A549 (cell line): ENCODE data around the gene CCR5AS.

Experiments used
- ATAC-seq, 2 experiments: fragments of 200-7000 bp in 1 of 2; fragments of >200 bp in 1 of 2; cut with Nextera tagmentation in 1 of 2; cut with Tn5 transposase in 1 of 2; 3 replicates each; pipeline versions ENCODE4 v1.8.0 to v1.9.1; 2018 to 2020; ENCODE audit warnings: mild to moderate bottlenecking in 1 of 2, moderate library complexity in 1 of 2
- CTCF ChIA-PET: fragments of 300-600 bp; sonication (Branson Sonifier 250); formaldehyde crosslinking; extraction: SDS; loops from one replicate; lab custom pipeline; 2021; ENCODE audit warnings: antibody characterized with exemption, inconsistent platforms; lab: Yijun Ruan, JAX
- POLR2A ChIA-PET: fragments of 350-600 bp; formaldehyde crosslinking; extraction: SDS; loops from one replicate; lab custom pipeline; 2021; ENCODE audit warnings: antibody characterized with exemption, inconsistent platforms; lab: Yijun Ruan, JAX
- DNase-seq, 2 experiments: peaks; one replicate each; pipeline versions ENCODE4 v3.0.0 to v3.0.0-alpha.2; 2011 to 2016; ENCODE audit warnings: low read depth in 1 of 2, low spot score in 1 of 2
- FAIRE-seq: peaks from 2 replicates; lab custom pipeline; 2011; peaks lifted over from hg19 to GRCh38; lab: Jason Lieb, UNC
- H3K27ac ChIP-seq, 2 experiments: fragments of >200 bp; sonication (Bioruptor Twin); formaldehyde crosslinking; 3 replicates each; pipeline ENCODE4 v1.5.1; 2016 to 2017
- H3K4me1 ChIP-seq: fragments of >200 bp; sonication (Bioruptor Twin); formaldehyde crosslinking; 3 replicates; pipeline ENCODE4 v1.6.1; 2016
- H3K4me2 ChIP-seq: fragments of >200 bp; sonication (Bioruptor Twin); formaldehyde crosslinking; 3 replicates; pipeline ENCODE4 v1.6.1; 2016
- H3K4me3 ChIP-seq: fragments of >200 bp; sonication (Bioruptor Twin); formaldehyde crosslinking; 3 replicates; pipeline ENCODE4 v1.5.1; 2016
- H3K9me3 ChIP-seq: fragments of >200 bp; sonication (Bioruptor Twin); formaldehyde crosslinking; 3 replicates; pipeline ENCODE4 v1.6.1; 2016
- BCL3 ChIP-seq: fragments of >200 bp; sonication (Bioruptor Twin); formaldehyde crosslinking; IDR thresholded peaks from 3 replicates; pipeline ENCODE4 v1.6.1; 2016
- BHLHE40 ChIP-seq: IDR thresholded peaks from 2 replicates; pipeline ENCODE4 v1.6.1; 2012; ENCODE audit warnings: low read depth, low read length, inconsistent platforms
- CHD4 ChIP-seq: fragments of 200-600 bp; sonication (generic); IDR thresholded peaks from 2 replicates; pipeline ENCODE4 v1.6.1; 2016; ENCODE audit warnings: antibody characterized with exemption, mild to moderate bottlenecking, borderline replicate concordance
- CTCF ChIP-seq: fragments of >200 bp; sonication (Bioruptor Twin); formaldehyde crosslinking; IDR thresholded peaks from 3 replicates; pipeline ENCODE4 v1.5.1; 2016
- EHMT2 ChIP-seq: fragments of 200-600 bp; sonication (generic); IDR thresholded peaks from 2 replicates; pipeline ENCODE4 v1.6.1; 2016; ENCODE audit warnings: antibody characterized with exemption, low read depth, mild to moderate bottlenecking, moderate library complexity
- FOXS1 ChIP-seq: fragments of 250-450 bp; sonication (Bioruptor Pico); IDR thresholded peaks from 2 replicates; pipeline ENCODE4 v1.5.0; 2020; ENCODE audit warnings: mild to moderate bottlenecking, moderate library complexity
- HES2 ChIP-seq: fragments of >200 bp; sonication (Bioruptor Twin); formaldehyde crosslinking; IDR thresholded peaks from 2 replicates; pipeline ENCODE4 v1.6.1; 2016
- HMGXB4 ChIP-seq: fragments of 250-450 bp; sonication (Bioruptor Pico); IDR thresholded peaks from 2 replicates; pipeline ENCODE4 v1.5.0; 2021; ENCODE audit warnings: mild to moderate bottlenecking, moderate library complexity, borderline replicate concordance
- HOXA7 ChIP-seq: fragments of 250-450 bp; sonication (Bioruptor Pico); IDR thresholded peaks from 2 replicates; pipeline ENCODE4 v1.5.0; 2020; ENCODE audit warnings: mild to moderate bottlenecking, moderate library complexity
- HOXB13 ChIP-seq: fragments of 250-450 bp; sonication (Bioruptor Pico); IDR thresholded peaks from 2 replicates; pipeline ENCODE4 v1.5.0; 2020; ENCODE audit warnings: low read depth, mild to moderate bottlenecking, moderate library complexity
- JUN ChIP-seq, 2 experiments: fragments of >200 bp; sonication (Bioruptor Twin); formaldehyde crosslinking; IDR thresholded peaks; 2 replicates in 1 of 2; 3 replicates in 1 of 2; pipeline ENCODE4 v1.6.1; 2016 to 2017
- JUNB ChIP-seq: fragments of >200 bp; sonication (Bioruptor Twin); formaldehyde crosslinking; IDR thresholded peaks from 2 replicates; pipeline ENCODE4 v1.6.1; 2016
- KDM5A ChIP-seq: fragments of 200-600 bp; sonication (generic); IDR thresholded peaks from 2 replicates; pipeline ENCODE4 v1.6.1; 2016; ENCODE audit warnings: antibody characterized with exemption, mild to moderate bottlenecking
- MAFK ChIP-seq: fragments of 450-650 bp; IDR thresholded peaks from 2 replicates; pipeline ENCODE4 v1.6.1; 2014; ENCODE audit not compliant: partially characterized antibody
- MAX ChIP-seq: IDR thresholded peaks from 2 replicates; pipeline ENCODE4 v1.6.1; 2012
- NFE2L2 ChIP-seq: fragments of 150-350 bp; conservative IDR thresholded peaks from 2 replicates; pipeline ENCODE4 v1.6.1; 2014; ENCODE audit warnings: low read length
- PBX3 ChIP-seq: IDR thresholded peaks from 2 replicates; pipeline ENCODE4 v1.6.1; 2012
- PHF8 ChIP-seq: fragments of 200-600 bp; sonication (generic); IDR thresholded peaks from 2 replicates; pipeline ENCODE4 v1.6.1; 2016; ENCODE audit warnings: low read depth, mild to moderate bottlenecking, antibody characterized with exemption, moderate library complexity, borderline replicate concordance
- POLR2A ChIP-seq: IDR thresholded peaks from 2 replicates; pipeline ENCODE4 v1.6.1; 2012; ENCODE audit warnings: mild to moderate bottlenecking, low read length
- RAD21 ChIP-seq, 2 experiments: fragments of >200 bp in 1 of 2; sonication (Bioruptor Twin) in 1 of 2; formaldehyde crosslinking in 1 of 2; IDR thresholded peaks in 1 of 2; conservative IDR thresholded peaks in 1 of 2; 2 replicates in 1 of 2; 3 replicates in 1 of 2; pipeline ENCODE4 v1.6.1; 2012 to 2018; ENCODE audit warnings: inconsistent platforms in 1 of 2
- RARB ChIP-seq: fragments of 250-450 bp; sonication (Bioruptor Pico); IDR thresholded peaks from 2 replicates; pipeline ENCODE4 v1.8.0; 2021; ENCODE audit warnings: mild to moderate bottlenecking, moderate library complexity
- RCOR1 ChIP-seq: fragments of 150-350 bp; IDR thresholded peaks from 2 replicates; pipeline ENCODE4 v1.6.1; 2014; ENCODE audit warnings: antibody characterized with exemption, low read length, low read depth
- REST ChIP-seq: fragments of 200-600 bp; sonication (generic); IDR thresholded peaks from 2 replicates; pipeline ENCODE4 v1.6.1; 2016; ENCODE audit warnings: antibody characterized with exemption, mild to moderate bottlenecking, moderate library complexity
- SMC3 ChIP-seq: fragments of >200 bp; sonication (Bioruptor Twin); formaldehyde crosslinking; IDR thresholded peaks from 3 replicates; pipeline ENCODE4 v1.6.1; 2018; ENCODE audit warnings: inconsistent platforms
- USF2 ChIP-seq: fragments of 450-650 bp; IDR thresholded peaks from 2 replicates; pipeline ENCODE4 v1.6.1; 2014; ENCODE audit warnings: antibody characterized with exemption
- WGBS: methylation state at CpG from one replicate; pipeline ENCODE4 v1.1.6; 2017; ENCODE audit errors: missing lambda C conversion rate; 5-methylcytosine and 5-hydroxymethylcytosine counted together

CCR5AS gene

GRCh38 chr3:46361408-46362283 lies 45.2 kb downstream of the CCR5AS start (continued):
- no peak for TF ChIP-seq USF2
- TF ChIP-seq CHD4, result no peak
- no peak for TF ChIP-seq HOXB13 (CRISPR knock-in tag)
- TF ChIP-seq RAD21 (conservative IDR thresholded peaks at IDR 0.05 in 1 of 2, IDR thresholded peaks at IDR 0.05 in 1 of 2), result no peak
- no peak for TF ChIP-seq JUNB

GRCh38 chr3:46360907-46361306 lies 46.0 kb downstream of the CCR5AS start:
- no peak overlapping the region for H3K4me3 ChIP-seq
- TF ChIP-seq KDM5A, result no peak
- TF ChIP-seq SMC3, result no peak
- TF ChIP-seq JUN (IDR thresholded peaks at IDR 0.05), result no peak
- no peak for TF ChIP-seq HES2
- no peak for TF ChIP-seq BHLHE40
- TF ChIP-seq RARB (CRISPR knock-in tag), result no peak
- TF ChIP-seq FOXS1 (CRISPR knock-in tag), result no peak
- no peak for TF ChIP-seq BCL3
- TF ChIP-seq REST, result no peak
- TF ChIP-seq CTCF, result no peak
- no peak for TF ChIP-seq MAX
- no peak for TF ChIP-seq PHF8
- TF ChIP-seq POLR2A, result no peak
- no peak for TF ChIP-seq HOXA7 (CRISPR knock-in tag)
- no peak for TF ChIP-seq RCOR1
- TF ChIP-seq PBX3, result no peak
- TF ChIP-seq NFE2L2, result no peak
- no peak for TF ChIP-seq EHMT2
- no peak for TF ChIP-seq HMGXB4 (CRISPR knock-in tag)
- TF ChIP-seq MAFK, result no peak
- no peak overlapping the region for H3K27ac ChIP-seq
- WGBS, result 45% methylated on average over 6 of the region's 6 CpGs
- no peak for ATAC-seq
- no peaks in the 10 kb centered on the region; the same call in 2 of the 3 replicates for H3K9me3 ChIP-seq
- CTCF ChIA-PET, result no interaction called here
- H3K4me1 ChIP-seq, result no peaks in the 10 kb centered on the region
- H3K4me2 ChIP-seq, result no peak overlapping the region
- POLR2A ChIA-PET, result no interaction called here
- FAIRE-seq, result no peak
- DNase-seq, result no peak
